HG03097 (cell line): ENCODE data around the gene FDX2.

ENCODE experiments used
- ATAC-seq: cut with Tn5 transposase; IDR thresholded peaks from one replicate; pipeline ENCODE4 v1.9.1; 2021; ENCODE audit not compliant: unreplicated experiment, low FRiP score

FDX2 gene

DNA sequence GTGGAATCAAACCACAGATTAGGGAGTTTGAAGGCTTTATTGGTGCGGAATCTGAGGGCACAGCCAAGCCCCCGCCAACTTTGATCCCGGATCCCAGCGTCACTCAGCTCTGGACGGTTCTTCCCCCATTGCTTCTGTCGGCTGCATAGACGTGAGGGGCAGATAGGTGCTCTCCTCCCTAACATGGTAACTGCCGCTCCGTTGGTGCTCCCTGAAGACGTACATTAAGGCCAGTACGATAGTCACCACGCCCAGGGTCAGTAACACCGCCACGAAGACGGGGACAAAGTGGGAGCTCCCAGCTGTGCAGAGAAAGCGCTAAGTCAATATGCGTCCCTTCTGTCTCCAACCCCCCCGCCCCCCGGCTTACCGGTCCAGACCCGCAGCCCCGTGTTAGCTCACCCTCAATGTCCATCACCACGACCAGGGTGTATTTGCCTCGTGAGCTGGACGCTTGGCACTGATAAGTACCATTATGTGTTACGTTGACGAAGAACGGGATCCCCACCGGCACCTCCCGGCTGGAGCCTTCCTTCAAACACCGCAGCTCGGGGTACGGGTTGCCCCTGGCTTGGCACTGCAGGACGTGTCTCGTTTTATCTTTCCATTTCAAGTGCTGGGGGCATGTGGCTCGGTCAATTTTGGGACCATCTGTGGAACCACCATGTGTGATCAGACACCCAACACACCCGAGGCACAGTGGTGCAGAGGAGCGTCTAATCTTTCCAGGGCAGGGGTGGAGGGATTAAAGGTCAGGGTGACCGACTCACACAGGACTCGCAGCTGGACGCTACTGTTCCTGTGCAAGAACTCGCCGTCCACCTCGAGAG lies 18.2 kb upstream of the FDX2 start:
- ATAC-seq, result peak; percentile 9

DNA sequence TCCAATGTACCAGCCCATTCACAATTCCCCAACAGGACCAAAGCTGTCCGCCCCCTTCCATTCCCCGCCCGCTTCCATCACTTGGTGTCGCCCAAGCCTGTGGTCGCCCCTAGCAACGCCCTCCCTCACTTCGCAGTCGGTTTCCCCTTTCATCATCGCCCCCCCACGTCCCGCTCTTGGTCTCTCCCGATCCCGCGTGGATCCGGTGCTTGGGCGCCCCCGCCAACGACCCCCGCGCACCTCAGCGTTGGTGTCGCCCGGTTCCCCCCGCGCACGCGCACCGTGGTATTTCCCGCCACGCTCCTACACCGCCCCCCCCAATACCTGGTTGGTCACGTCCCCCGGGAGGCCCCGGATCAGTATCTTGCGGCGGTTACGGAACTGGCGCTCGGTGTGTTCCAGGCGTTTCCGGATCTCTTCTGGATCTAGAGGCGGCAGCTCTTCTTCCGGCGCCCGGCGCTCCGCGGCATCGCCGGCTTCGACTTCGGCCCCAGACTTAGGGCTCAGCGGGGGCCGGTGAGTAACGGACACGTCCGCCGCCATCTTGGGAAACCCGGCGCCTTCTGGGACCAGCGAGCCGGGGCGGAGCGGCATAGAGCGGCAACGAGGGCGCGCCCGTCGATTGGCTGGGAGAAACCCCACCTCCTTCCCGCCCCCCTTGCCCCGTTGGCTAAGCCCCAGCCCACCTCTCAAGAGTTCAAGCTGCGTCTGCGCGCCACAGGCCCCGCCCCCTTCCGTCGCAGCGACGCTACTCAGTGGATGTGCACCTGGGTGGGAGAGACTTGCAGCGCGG lies 17.3 kb upstream of the FDX2 start, which contains the start of gene RAVER1:
Gene RAVER1, minus strand, starts transcription at position 565 of the 793 bp plus-strand sequence. Its CDS starts 22 bp downstream, at position 543.
- peak; percentile 77 for ATAC-seq

DNA sequence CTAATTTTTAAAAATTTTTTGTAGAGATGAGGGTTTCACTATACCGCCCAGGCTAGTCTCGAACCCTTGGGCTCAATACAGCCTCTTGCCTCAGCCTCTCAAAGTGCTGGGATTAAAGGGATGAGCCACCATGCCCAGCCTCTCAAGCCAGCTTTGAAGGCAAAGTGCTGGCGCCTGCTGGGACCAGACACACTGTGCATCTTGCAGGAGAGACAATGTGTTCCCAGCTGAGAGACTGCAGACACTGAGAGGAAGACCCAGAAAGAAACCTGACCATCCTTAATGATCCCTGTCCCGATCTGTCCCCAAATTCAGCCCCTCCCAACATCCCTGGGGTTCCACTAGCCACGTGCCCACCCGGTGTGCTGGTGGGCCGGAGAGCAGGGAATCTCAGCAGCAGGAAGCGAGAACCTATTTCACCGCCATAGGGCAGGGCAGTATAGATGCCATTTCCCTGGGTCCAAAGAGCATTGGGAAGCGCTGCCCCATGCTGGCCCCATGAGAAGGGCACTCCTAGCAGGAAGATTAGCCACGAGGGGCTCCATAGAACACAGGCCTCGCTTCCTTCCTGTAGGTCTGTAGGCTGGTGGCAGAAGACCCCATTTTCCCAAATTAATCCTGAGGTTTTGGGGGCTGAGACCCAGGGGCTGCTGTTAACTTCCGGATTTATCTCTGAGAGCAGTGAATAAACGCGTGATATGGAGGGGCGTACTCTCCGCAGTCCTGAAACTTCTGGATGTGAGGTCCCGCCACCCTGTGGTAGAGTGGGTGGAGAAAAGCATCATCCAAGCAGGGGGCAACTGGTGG lies 16.5 kb upstream of the FDX2 start:
- ATAC-seq, result peak; percentile 11

DNA sequence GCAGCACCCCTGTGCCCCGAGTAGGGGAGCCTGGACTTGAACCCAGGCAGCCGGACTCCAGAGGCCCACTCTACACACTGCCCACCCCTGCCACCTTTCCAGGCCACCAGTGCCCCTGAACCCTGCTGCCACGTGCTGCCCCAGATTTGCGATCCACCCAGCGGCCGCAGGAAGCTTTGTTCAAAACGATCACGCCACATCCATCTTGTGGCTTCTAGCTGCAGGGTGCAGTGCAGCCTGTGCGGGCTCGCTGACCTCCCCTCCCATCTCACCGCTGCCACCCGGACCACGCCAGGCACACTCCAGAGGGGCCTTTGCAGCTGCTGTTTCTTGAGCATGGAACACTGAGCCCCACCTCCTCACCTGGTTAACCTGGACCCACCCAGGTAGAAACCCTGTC lies 13.7 kb upstream of the FDX2 start:
- ATAC-seq, result no peak

DNA sequence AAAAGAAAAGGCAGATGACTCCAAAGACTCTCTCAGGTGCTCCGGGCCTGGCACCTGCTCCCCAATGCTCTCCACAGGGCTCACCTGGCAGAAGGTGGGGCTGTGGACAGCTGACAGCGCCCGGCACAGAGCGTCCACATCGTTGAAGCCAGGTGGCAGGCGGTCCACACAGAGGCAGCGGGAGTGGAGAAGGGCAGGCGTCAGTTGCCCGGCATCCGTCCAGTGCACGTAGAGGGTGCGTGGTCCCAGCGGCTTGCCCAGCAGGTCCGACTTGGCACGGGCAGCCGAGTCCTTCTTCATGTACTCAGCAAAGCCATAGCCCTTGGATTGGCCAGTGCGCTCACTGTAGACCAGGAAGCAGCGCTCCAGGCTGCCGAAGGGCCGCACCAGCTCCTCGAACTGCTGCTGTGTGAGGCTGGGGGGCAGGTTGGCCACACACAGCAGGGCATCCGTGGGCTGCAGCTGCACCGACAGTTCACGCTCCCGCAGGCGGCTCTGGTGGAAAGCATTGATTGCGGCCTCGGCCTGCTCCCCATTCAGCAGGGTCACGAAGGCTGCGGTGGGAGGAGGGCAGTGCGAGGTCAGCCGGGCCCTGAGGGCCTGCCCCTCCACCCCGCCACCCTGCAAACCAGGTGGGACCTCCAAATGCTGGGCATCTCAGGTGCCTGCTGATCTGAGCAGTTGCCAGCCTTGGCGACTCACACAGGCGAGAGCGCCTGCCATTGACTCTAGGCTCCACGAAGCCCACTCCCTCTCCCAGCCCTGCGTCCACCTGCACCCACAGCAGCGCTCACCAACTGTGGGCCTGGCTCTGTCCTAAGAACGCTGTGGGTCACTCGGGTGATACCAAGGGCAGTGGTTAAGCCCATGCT lies 13.0 kb upstream of the FDX2 start:
- ATAC-seq, result no peak

DNA sequence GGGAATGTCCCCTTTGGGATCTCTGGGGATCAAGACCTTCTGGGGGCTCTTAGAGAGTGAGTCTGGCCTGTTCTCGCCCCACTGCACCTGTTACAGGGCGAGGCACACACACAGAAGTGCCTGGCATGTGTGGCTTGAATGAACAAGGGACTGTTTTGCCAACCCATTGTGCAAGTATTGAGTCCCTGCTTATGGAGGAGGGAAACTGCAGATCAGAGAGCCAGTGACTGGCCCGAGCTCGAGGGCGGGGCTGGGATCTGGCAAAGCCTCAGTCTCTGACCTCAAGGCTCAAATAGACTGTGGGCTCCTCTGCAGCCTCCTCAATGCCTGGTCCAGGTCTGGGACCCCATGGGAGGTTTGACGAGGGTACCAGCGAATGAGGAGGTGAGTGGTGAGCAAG lies 12.0 kb upstream of the FDX2 start:
- no peak for ATAC-seq

DNA sequence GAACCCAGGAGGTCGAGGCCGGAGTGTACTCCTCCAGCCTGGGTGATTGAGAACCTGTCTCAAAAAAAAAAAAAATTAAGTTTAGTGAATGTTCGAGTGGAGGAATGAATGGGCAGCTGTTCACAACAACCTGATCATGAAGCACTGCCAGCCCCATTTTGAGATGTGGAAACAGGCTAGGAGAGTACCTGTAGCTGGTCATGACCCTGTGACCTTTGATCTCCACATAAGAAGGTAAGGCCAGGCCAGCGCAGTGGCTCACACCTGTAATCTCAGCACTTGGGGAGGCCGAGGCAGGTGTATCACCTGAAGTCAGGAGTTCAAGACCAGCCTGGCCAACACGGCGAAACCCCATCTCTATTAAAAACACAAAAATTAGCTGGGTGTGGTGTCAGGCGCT lies 9.9 kb upstream of the FDX2 start:
- ATAC-seq, result no peak

DNA sequence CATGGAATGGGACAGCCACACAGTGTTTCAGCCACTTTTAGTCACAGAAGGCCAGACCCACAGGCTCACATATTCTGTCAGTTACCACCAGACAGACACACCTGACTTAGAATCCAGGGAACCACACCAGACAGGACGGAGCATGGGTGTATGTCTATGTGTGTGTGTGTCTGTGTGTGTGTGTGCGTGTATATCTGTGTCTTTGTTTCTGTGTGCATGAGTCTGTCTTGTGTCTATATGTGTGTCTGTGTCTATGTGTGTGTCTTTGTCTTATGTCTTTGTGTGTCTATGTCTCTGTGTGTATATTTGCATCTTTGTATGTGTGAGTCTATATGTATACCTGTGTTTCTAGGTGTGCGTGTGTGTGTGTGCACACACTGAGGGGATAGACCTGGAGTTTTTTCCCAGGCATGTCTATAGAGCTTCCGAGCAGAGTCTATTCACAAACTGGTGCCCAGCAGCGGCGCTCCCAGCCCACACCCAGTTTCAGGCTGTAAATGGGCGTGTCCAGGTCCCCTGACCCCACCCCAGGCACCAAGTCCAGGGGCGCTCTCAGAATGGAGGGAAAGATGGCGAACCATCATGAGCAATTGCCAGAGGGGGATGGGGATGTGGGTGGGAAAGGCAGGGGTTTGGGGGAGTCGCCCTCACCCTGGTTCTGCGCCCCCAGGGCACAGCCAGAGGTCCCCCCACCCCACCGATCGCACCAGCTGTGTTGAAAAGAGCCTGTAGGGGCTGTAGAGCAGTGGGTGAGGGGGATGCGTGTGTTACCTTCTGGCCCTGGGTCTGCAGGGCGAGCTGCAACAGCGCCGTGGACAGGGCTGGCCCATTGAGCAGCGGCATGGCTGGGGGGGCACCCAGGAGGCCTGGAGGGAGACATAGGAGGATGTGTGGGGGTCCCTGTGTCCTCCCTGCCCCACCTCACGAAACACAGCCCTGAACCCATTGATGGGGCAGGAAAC lies 6.3 kb upstream of the FDX2 start:
- no peak for ATAC-seq

DNA sequence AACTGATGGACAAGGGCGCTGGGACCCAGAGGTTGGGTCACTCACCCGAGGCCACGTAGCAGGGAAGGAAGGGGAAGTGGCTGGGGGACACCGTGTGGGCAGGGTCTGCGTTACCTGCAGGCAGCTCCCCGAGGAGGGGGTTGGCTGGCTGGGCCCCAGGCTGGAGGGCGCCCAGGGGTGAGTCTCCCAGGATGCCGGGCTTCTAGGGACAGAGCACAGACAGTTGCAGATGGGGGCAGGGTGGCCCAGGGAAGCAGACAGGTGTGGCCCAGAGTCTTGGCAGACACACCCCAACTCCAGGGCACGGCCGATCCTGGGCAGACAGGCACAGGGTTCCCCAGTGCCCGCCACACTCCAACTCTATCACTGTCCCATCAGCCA lies 5.6 kb upstream of the FDX2 start:
- no peak for ATAC-seq

DNA sequence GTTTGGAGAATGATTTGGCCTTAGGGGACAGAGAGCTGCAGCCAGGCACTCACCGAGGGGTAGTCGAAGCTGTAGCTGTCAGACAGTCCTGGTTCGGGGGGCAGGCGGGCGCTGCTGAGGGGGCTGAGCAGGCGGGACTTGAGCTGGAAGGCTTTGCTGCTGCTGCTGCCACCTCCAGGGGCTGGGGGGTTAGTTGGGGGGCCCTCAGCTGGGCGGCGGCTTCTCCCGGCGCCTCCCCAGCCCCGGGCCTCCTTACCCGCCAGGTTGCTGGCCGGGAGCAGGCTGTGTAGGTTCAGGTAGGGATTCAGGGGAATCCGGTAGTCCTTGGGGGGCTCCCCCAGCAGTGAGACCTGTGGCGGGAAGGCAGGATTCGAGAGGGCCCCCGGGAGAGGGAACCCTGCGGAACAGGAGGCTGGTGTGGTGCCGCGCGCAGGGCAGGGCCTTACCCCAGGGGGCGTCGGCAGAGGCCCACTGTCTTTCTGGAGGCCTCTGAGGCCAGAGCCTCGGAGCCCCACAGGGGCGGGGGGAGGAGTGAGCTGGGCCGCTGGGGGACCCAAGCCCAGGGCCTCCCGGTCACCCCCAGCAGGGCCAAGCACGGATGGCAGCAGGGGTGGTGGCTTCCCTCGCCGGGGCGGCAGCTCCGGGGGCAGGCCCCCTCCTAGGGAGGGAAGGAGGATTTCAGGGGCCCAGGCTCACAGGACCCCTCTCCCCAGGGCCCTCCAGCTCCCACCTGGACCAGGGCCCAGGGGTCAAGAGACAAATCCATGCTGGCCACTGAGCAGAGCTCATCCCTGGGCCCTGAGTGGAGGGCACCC lies 5.0 kb upstream of the FDX2 start:
- ATAC-seq, result no peak

DNA sequence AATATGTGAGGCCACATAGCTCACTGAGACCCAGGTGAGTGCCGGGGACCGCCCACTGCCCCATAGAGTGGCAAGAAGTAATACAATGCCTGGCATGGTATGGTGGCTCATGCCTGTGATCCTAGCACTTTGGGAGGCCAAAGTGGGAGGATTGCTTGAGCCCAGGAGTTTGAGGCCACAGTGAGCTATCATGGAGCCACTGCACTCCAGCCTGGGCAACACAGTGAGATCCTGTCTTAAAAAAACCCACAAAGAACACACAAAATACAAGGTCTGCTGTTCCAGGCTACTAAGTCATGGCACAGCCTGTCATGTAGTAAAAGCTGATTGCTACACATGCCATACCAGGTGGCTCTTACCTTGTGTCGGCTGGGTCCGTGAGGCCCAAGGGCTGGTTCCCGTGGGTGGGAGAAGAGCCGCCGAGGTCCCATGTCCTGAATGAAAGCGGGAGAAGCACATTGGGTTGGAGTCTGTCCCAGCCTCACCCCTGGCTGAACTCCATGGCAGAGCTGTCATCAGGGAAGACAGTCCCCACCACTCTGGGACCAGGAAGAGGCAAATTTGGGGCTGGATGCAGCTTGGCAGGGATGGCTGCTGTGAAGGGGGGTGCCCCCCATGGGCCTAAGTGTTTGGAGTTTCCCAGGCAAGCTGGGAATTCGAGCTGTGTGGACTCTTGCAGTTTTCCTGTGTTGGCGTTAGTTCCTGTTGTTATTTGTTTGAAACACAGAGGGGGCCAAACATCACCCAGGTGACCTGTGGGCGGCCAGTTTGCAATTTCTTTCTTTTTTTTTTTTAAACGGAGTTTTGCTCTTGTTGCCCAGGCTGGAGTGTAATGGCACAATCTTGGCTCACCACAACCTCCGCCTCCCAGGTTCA lies 3.2 kb upstream of the FDX2 start:
- ATAC-seq, result no peak

DNA sequence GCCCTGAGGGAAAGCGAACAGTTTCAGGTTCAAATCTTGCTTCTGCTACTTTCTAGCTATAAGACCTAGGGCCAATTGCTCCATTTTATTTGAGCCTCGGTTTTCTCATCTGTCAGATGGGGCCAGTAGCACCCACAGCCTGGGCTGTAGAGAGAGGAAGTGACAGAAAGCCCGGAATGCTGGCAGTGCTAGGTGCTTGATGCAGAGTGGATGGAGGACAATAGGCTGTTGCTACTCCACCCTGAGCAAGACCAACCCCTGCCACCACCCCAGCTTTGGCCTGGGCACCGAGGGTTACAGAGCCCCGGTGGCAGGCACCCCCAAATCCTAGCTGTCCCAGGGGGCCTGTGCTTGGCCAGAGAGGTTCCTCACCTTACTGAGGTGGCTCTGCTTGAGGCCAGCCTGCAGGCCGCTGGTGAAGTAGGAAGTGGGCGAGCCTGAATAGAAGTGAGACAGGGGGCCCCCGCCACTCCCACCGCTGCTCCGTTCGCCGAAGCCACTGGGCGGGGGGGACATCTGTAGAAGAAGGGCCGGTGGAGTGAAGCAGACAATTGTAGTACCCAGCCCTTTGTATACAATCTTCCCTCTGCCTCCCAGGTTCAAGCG lies 2.1 kb upstream of the FDX2 start:
- no peak for ATAC-seq

DNA sequence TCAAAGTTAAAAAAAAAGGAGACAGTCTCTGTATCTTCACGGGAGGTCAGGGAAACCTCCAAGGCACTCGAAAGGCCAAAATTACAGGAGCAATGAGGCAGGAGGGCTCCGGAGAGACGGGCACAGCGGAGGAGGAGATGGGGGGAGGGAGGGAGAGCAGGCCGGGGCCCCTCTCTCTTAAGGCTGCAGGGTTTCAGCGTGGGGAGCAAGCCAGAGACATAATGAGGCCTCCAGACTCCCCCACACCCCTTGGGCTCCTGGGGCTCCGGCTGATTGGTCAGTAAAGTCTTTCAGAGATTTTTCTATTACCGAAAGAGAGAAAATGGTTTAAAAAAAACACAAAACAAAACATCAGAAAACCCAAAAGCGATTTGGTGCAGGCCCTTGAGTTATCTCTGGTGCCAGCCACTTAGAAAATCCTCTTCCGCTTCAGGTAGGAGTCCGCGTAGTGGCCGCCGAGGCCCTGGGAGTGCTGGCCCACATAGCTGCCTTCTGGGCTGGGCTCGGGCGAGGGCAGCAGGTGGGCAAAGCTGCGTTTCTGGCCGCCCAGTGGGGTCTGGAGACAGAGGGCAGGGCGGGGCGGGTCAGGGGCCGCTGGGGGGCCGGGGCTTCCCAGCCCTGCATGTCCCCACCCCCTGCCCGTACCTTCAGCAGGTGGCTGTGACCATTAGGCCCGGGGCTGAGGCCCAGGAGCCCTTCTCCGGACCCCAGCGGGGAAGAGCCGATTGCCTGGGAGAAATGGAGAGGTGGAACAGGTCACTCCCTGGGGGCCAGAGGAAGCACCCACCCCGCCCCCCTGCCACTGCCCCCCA lies 1.4 kb upstream of the FDX2 start:
- no peak for ATAC-seq

DNA sequence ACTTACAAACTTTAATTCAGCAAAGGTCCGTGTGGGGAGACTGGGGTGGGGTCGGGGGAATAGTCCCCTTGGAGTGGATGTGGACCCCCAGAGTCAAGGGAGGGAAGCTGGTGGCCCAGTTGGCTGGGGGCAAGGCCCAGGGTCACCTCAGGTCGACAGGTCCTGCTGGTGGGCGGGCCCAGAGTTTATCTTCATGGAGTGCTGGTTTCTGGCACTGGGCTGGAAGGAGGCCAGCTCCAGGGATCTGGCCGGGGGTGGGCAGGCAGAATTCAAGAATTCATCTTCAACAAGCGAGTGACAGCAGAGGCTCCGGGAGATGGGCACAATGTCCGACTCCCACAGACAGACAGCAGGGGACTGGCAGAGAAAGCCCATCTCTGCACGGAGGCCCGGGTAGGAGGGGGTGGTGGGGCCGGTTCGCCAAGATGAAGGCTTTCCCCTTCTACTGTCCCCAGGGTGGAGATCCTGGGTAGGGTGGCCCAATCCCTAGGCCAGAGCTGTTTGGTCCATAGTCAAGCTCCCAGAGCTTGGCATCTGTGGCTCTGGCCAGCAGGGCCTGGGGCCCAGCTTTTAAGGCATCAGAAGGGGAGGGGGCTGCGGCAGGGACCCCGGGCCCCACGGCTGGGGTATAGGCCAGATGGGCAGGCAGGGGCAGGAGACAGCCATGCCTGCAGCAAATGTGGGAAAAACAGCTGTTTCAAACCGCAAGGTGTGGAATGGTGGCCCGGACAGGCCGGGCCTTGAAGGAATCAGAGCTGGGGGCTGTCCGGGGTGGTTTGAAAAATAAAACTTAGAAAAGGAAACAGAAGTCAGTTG lies 622 bp upstream of the FDX2 start:
- ATAC-seq, result no peak

DNA sequence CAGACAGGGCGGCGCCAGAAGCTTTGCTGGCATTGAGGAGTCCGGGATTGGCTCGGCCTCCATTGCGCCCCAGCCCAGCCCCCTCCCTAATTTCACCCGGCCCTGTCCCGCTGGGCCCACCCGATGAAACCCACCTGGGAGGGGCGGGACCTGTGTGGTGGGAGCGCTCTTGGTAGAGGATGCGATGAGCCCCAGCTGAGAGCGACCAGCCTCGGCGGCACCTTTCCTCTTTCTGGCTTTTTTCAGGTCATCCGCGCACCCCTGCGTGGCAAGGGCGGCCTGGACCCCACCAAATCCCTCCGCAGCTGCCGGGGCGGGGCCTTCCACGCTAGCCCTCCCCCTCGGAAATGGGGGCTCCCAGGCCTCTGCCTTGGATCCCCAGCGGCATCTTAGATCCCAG lies 6.4 kb downstream of the FDX2 start, which contains the start of gene ZGLP1:
Gene ZGLP1, minus strand, starts transcription at position 393 of the 400 bp plus-strand sequence.
- ATAC-seq, result no peak
